Activated naive CD8-positive, alpha-beta T cell treated with anti-CD3 and anti-CD28 coated beads, Interleukin-2, amount 50 U/mL, for 16 hours (primary cell): ENCODE results near the gene CEP112.
"Not testable (repeated sequence)": the region's sequence is repeated elsewhere in the genome, so short reads cannot be mapped to it uniquely, and the experiment has no call there.

Source experiments
- DNase-seq: peaks from one replicate; pipeline ENCODE4 v3.0.0-alpha.2; 2020; ENCODE audit warnings: low read depth, low spot score

The CEP112 gene

GRCh38 chr17:66080670-66081069 lies 111.3 kb downstream of the CEP112 start:
- not testable (repeated sequence) for DNase-seq

- DNase-seq = no peak
These were observed 115.3 kb downstream of the CEP112 start for GRCh38 chr17:66076546-66077190.

- DNase-seq = no peak
These were observed 118.5 kb downstream of the CEP112 start for GRCh38 chr17:66073384-66073783.

GRCh38 chr17:66063686-66064085 lies 128.2 kb downstream of the CEP112 start:
- no peak for DNase-seq

- no peak for DNase-seq
These were observed 135.8 kb downstream of the CEP112 start for GRCh38 chr17:66056148-66056547.

GRCh38 chr17:66054242-66054641 lies 137.7 kb downstream of the CEP112 start:
- no peak for DNase-seq

- DNase-seq = no peak
These were observed 147.8 kb downstream of the CEP112 start for GRCh38 chr17:66044083-66044482.

GRCh38 chr17:66043419-66043818 lies 148.5 kb downstream of the CEP112 start:
- no peak for DNase-seq

GRCh38 chr17:66040402-66040801 lies 151.5 kb downstream of the CEP112 start:
- DNase-seq = no peak

GRCh38 chr17:66038125-66038524 lies 153.8 kb downstream of the CEP112 start:
- DNase-seq = no peak

GRCh38 chr17:66037221-66037620 lies 154.7 kb downstream of the CEP112 start:
- no peak for DNase-seq

GRCh38 chr17:66032082-66032712 lies 159.7 kb downstream of the CEP112 start:
- DNase-seq = no peak

GRCh38 chr17:66025551-66025950 lies 166.4 kb downstream of the CEP112 start:
- no peak for DNase-seq

- no peak for DNase-seq
These were observed 170.2 kb downstream of the CEP112 start for GRCh38 chr17:66021757-66022156.

- DNase-seq = no peak
These were observed 173.1 kb downstream of the CEP112 start for GRCh38 chr17:66018786-66019185.

GRCh38 chr17:66016231-66016630 lies 175.7 kb downstream of the CEP112 start:
- DNase-seq = no peak

GRCh38 chr17:66008680-66009079 lies 183.3 kb downstream of the CEP112 start:
- DNase-seq = no peak

- DNase-seq = no peak
These were observed 185.3 kb downstream of the CEP112 start for GRCh38 chr17:66006654-66007053.

GRCh38 chr17:66002812-66003211 lies 189.1 kb downstream of the CEP112 start:
- DNase-seq = no peak

GRCh38 chr17:66002063-66002585 lies 189.8 kb downstream of the CEP112 start:
- DNase-seq = no peak

GRCh38 chr17:66000216-66000615 lies 191.7 kb downstream of the CEP112 start:
- no peak for DNase-seq

GRCh38 chr17:65998675-65999074 lies 193.3 kb downstream of the CEP112 start:
- no peak for DNase-seq

GRCh38 chr17:65994679-65995078 lies 197.3 kb downstream of the CEP112 start:
- no peak for DNase-seq
